HL-60 (cell line): ENCODE data around the gene EGFL8.
"Not testable (repeated sequence)": the region's sequence is repeated elsewhere in the genome, so short reads cannot be mapped to it uniquely, and the experiment has no call there.

Experiments
- GABPA ChIP-seq: IDR thresholded peaks from 2 replicates; pipeline ENCODE4 v1.6.1; 2012; ENCODE audit warnings: low read depth
- POLR2AphosphoS5 ChIP-seq: IDR thresholded peaks from 2 replicates; pipeline ENCODE4 v1.6.1; 2012; ENCODE audit warnings: low read depth
- SPI1 ChIP-seq: IDR thresholded peaks from 2 replicates; pipeline ENCODE4 v1.6.1; 2012; ENCODE audit warnings: low read depth, mild to moderate bottlenecking, borderline replicate concordance
- TF ChIP-seq, protein P1 (sequence below): IDR thresholded peaks from one replicate; pipeline ENCODE4 v1.5.1; 2011; ENCODE audit warnings: low read length, control low read depth, inconsistent platforms; ENCODE audit not compliant: insufficient read depth
- TF ChIP-seq, protein P2 (sequence below): IDR thresholded peaks from 2 replicates; pipeline ENCODE4 v1.6.1; 2012; ENCODE audit warnings: low read depth; ENCODE audit not compliant: insufficient replicate concordance

DNA sequence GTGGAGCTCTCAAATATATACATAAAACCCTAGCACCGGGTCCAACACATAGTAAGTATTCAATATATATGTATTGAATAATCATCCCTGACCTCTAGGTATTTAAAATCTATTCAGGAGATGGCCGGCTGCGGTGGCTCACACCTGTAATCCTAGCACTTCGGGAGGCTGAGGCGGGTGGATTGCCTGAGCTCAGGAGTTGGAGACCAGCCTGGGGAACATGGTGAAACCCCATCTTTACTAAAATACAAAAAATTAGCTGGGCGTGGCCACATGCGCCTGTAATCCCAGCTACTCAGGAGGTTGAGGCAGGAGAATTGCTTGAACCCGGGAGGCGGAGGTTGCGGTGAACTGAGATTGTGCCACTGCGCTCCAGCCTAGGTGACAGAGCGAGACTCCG is 28.7 kb downstream of the EGFL8 start:
- TF ChIP-seq, protein P1, sequence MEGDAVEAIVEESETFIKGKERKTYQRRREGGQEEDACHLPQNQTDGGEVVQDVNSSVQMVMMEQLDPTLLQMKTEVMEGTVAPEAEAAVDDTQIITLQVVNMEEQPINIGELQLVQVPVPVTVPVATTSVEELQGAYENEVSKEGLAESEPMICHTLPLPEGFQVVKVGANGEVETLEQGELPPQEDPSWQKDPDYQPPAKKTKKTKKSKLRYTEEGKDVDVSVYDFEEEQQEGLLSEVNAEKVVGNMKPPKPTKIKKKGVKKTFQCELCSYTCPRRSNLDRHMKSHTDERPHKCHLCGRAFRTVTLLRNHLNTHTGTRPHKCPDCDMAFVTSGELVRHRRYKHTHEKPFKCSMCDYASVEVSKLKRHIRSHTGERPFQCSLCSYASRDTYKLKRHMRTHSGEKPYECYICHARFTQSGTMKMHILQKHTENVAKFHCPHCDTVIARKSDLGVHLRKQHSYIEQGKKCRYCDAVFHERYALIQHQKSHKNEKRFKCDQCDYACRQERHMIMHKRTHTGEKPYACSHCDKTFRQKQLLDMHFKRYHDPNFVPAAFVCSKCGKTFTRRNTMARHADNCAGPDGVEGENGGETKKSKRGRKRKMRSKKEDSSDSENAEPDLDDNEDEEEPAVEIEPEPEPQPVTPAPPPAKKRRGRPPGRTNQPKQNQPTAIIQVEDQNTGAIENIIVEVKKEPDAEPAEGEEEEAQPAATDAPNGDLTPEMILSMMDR, result not testable (repeated sequence)
- not testable (repeated sequence) for TF ChIP-seq POLR2AphosphoS5, GABPA, SPI1
- TF ChIP-seq, protein P2, sequence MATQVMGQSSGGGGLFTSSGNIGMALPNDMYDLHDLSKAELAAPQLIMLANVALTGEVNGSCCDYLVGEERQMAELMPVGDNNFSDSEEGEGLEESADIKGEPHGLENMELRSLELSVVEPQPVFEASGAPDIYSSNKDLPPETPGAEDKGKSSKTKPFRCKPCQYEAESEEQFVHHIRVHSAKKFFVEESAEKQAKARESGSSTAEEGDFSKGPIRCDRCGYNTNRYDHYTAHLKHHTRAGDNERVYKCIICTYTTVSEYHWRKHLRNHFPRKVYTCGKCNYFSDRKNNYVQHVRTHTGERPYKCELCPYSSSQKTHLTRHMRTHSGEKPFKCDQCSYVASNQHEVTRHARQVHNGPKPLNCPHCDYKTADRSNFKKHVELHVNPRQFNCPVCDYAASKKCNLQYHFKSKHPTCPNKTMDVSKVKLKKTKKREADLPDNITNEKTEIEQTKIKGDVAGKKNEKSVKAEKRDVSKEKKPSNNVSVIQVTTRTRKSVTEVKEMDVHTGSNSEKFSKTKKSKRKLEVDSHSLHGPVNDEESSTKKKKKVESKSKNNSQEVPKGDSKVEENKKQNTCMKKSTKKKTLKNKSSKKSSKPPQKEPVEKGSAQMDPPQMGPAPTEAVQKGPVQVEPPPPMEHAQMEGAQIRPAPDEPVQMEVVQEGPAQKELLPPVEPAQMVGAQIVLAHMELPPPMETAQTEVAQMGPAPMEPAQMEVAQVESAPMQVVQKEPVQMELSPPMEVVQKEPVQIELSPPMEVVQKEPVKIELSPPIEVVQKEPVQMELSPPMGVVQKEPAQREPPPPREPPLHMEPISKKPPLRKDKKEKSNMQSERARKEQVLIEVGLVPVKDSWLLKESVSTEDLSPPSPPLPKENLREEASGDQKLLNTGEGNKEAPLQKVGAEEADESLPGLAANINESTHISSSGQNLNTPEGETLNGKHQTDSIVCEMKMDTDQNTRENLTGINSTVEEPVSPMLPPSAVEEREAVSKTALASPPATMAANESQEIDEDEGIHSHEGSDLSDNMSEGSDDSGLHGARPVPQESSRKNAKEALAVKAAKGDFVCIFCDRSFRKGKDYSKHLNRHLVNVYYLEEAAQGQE, result not testable (repeated sequence)
